ENCODE measurements around the gene SAYSD1.
"Not testable (repeated sequence)": the region's sequence is repeated elsewhere in the genome, so short reads cannot be mapped to it uniquely, and the experiment has no call there.

The SAYSD1 gene, protein sequence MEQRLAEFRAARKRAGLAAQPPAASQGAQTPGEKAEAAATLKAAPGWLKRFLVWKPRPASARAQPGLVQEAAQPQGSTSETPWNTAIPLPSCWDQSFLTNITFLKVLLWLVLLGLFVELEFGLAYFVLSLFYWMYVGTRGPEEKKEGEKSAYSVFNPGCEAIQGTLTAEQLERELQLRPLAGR

DNA sequence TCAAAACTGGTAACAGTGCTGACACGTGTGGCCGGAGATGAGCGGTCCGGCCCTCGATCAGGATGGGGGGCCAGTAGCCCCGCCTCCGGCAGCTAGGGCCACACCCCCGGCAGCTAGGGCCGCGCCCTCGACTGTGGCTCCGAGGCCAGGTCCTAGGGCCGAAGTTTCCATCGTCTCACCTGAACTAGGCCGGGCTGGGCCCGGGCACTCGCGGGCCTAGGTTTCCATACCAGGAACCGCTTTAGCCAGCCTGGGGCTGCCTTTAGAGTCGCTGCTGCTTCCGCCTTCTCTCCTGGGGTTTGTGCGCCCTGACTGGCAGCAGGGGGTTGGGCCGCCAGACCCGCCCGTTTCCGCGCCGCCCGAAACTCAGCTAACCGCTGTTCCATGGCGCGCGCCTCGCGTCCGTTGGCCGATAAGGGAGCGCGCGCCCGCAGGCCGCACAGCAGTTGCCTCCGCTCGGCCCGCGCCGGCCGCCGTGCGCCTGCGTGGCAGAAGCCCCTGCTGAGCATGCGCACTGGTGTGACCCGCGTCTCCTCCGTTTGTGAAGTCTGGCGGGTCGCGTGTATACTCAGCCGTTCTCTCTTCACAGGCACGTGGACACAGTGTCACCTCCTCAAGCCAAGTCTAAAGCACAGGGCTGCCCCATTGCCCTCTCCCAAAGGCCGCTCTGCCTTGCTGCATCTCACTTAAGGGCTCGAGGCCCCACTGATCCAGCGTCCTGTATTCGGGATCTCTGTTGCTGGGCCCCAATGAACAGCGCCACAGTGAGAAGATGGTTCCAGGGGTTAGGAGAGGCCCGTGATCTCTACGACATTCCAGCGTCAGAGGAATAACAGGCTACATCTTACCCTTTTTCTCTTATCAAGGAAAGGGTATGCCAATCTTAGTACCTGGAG lies at the start of gene SAYSD1:
TSS of gene SAYSD1 (minus strand) at position 483 of the 896 bp plus-strand sequence. CDS start at position 386, 97 bp downstream.
- peak; percentile 94 for DNase-seq
- H3K27ac Mint-ChIP-seq = peak within 1 kb of the TSS; percentile 98
- CTCF ChIA-PET = no interaction called here
- H3K36me3 Mint-ChIP-seq = peaks cover 16% of the 10 kb centered on the region
- no peaks in the 10 kb centered on the region for H3K27me3 Mint-ChIP-seq
- peaks cover 67% of the 10 kb centered on the region for H3K4me1 Mint-ChIP-seq
- H3K4me3 Mint-ChIP-seq = peak within 1 kb of the TSS; percentile 96
- no peaks in the 10 kb centered on the region for H3K9me3 Mint-ChIP-seq

DNA sequence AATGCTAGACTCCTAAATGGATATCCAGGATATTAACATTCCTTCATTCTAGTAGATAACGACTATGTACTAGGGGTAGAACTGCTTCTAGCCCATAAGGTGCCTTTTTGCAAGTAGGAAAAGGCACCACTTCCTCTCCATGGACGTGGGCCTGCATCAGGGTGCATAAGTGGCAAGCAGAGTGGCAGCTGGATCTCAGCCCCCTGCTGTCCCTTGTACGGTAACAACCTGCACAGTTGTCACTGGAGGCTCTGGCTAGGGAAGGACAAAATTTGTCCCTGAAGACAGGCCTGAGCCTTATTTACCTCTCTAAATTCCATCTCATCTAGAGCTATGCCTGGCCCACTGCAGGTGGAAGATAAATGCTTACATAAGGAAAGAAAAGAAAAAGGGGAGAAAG lies 42.5 kb upstream of the SAYSD1 start:
- CTCF ChIA-PET = interaction anchor here (1.4 to 2.0 kb wide), 4 partner anchors 69 to 285 kb away, joined by 4 to 6 read pairs (median 4); no protein-coding TSS in a partner anchor
- Mint-ChIP-seq H3K27ac (no peak overlapping the region), H3K4me1 (peaks cover 12% of the 10 kb centered on the region), H3K36me3 (no peaks in the 10 kb centered on the region), H3K9me3 (peaks cover 5% of the 10 kb centered on the region), H3K27me3 (no peaks in the 10 kb centered on the region), H3K4me3 (no peak overlapping the region)
- no peak for DNase-seq

DNA sequence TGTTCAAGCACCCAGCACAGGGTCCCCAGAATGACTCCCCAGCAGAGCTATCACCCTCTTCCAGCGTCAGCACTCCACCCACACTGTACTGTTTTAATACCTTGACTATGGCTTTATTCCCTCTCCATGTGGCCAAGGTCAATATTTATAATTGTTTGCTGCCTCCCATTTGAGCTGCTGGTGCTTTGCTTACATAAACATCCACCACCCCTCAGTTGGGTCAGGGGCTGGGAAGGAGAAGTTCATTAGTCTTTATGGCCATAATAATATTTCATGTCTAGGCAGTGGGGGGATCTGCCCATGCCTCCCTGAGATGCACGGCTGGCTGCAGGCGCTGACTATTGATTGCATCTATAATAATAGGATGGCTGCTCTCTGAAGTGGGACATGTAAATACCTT lies 41.8 kb upstream of the SAYSD1 start:
- Mint-ChIP-seq H3K9me3 (peaks cover 5% of the 10 kb centered on the region), H3K36me3 (no peaks in the 10 kb centered on the region), H3K27ac (no peak overlapping the region), H3K27me3 (no peaks in the 10 kb centered on the region), H3K4me3 (no peak overlapping the region), H3K4me1 (peaks cover 18% of the 10 kb centered on the region)
- no peak for DNase-seq
- CTCF ChIA-PET = interaction anchor here (1.4 to 2.0 kb wide), 4 partner anchors 69 to 284 kb away, joined by 4 to 6 read pairs (median 4); no protein-coding TSS in a partner anchor

DNA sequence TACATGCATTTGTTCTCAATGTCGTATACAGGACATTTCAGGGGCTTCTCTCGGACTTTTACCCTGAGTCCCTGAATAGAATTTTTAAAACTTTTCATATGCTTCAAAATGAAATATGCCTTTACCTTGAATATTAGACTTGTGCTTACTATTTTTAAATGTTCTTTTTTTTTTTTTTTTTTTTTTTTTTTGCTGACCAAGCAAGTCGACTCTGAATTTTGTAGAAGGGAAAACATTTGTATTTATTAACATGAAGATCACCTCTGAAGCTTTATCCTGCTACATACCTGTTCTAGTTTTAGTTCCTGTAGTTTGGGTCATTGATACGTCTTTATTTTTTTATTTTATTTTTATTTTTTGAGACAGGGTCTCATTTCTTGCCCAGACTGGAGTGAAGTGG lies 39.7 kb upstream of the SAYSD1 start:
- H3K36me3 Mint-ChIP-seq = no peaks in the 10 kb centered on the region
- no peak overlapping the region for H3K27ac Mint-ChIP-seq
- no peak for DNase-seq
- H3K4me3 Mint-ChIP-seq = no peak overlapping the region
- peaks cover 2% of the 10 kb centered on the region for H3K9me3 Mint-ChIP-seq
- H3K27me3 Mint-ChIP-seq = peaks cover 5% of the 10 kb centered on the region
- CTCF ChIA-PET = no interaction called here
- H3K4me1 Mint-ChIP-seq = peaks cover 18% of the 10 kb centered on the region

DNA sequence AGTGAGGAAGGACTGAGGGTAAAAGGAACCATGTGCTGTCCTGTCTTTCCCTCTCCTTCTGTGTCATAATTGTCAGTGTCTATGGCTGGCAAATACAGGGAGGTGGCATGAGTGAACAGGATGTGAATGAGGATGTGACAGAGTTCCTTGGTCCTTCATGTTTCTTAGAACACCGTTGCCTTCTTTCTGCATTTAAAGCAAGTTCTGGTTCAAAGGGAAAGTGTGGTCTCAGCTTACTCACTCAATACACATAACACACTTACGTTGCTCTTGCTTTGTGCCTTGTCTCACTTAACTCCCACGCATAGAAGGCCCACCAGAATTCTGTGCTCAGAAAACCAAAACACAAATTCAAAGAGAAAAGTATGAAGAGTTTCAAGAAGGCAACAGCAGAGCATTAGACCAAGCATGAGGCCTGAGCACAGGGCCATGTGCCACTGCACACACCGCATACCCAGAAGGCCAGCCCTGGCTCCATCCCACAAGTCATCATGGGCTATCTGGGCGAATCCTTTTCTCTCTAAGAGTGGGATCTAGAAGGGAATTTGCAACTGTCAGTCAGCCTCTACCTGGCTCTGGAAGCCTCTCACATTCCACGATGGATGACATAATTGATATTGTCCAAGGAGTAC lies 38.9 kb upstream of the SAYSD1 start:
- Mint-ChIP-seq H3K27ac (no peak overlapping the region), H3K9me3 (no peaks in the 10 kb centered on the region), H3K4me1 (peaks cover 18% of the 10 kb centered on the region), H3K27me3 (peaks cover 11% of the 10 kb centered on the region), H3K36me3 (no peaks in the 10 kb centered on the region), H3K4me3 (no peak overlapping the region)
- CTCF ChIA-PET = interaction anchor here (2.8 to 3.0 kb wide), 2 partner anchors 13 to 157 kb away, joined by 8 to 17 read pairs; no protein-coding TSS in a partner anchor
- DNase-seq = no peak

DNA sequence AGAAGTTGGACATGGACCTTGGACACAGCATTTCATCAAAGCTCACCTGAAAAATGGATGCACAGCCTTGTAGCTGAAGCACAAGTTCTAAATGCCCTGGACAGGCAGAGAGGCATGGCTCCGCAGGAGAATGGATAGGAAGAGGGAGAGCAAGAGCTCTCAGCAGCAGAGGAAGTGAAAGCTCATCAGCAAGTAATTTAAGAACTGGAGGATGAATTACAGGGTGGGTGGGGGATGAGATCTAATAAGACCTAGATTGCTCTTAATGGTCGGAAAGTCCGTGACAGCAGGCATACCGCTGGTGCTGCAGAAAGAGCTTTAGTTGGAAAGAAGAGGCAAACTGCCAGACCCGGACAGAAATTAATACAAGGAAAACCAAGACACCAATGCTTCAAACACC lies 37.3 kb upstream of the SAYSD1 start:
- Mint-ChIP-seq H3K9me3 (no peaks in the 10 kb centered on the region), H3K27ac (no peak overlapping the region), H3K4me1 (peaks cover 23% of the 10 kb centered on the region), H3K27me3 (peaks cover 20% of the 10 kb centered on the region), H3K4me3 (no peak overlapping the region), H3K36me3 (no peaks in the 10 kb centered on the region)
- DNase-seq = no peak
- CTCF ChIA-PET = interaction anchor here (1.0 to 3.0 kb wide), 7 partner anchors 14 to 156 kb away, joined by 3 to 17 read pairs (median 4); no protein-coding TSS in a partner anchor

DNA sequence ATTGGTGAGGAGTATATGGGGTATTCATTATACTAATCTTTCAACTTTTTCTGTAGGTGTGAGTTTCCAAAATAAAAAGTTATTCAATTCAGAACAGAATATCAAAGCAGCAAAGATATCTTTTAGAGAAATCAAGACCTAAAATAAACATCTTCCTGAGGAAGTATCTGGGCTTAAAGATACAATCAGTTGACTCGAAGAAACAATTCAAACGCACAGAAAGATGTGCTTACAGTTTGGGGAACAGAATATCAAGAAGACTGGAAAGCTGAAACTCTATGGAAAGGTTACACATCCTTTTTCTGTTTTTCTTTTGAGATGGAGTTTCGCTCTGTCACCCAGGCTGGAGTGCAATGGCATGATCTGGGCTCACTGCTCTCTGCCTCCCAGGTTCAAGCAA lies 36.2 kb upstream of the SAYSD1 start:
- Mint-ChIP-seq H3K9me3 (no peaks in the 10 kb centered on the region), H3K36me3 (no peaks in the 10 kb centered on the region), H3K4me1 (peaks cover 23% of the 10 kb centered on the region), H3K27me3 (peaks cover 25% of the 10 kb centered on the region), H3K27ac (no peak overlapping the region), H3K4me3 (no peak overlapping the region)
- no peak for DNase-seq
- CTCF ChIA-PET = interaction anchor here (1.9 to 3.0 kb wide), 4 partner anchors 15 to 155 kb away, joined by 4 to 17 read pairs (median 8); no protein-coding TSS in a partner anchor

DNA sequence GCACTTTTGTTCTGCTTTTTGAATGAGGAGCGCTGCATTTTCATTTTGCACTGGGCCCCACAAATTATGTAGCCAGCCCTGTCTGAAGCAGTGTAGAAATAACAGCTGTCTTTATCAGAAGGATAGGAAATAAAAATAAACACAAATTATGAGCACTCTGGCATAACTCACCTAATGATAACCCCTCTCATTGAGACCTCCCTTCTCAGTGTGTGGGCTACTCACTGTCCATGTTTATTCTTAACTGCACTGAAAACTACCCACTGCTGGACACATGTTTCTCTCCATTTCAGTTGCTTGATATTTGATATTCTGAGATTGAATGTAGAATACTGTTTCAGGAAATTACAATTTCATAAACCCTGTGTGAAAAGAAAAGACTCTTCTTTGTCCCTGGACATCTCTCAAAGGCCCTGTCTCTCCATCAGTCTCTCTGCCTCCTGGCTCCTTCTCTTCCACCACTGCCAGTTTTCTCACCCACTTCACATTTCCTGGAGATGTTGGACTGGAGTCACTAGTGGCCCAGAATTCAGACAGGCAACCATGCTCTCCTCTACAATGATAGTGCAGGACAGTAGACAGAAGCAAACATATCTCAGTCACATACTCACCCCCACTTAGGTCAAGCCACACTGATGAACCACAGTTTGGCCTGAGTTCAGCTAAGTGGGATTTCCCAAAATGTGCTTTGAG lies 29.6 kb upstream of the SAYSD1 start:
- no peaks in the 10 kb centered on the region for H3K9me3 Mint-ChIP-seq
- CTCF ChIA-PET = no interaction called here
- H3K4me3 Mint-ChIP-seq = no peak overlapping the region
- H3K36me3 Mint-ChIP-seq = no peaks in the 10 kb centered on the region
- H3K27me3 Mint-ChIP-seq = peaks cover 34% of the 10 kb centered on the region
- no peak overlapping the region for H3K27ac Mint-ChIP-seq
- H3K4me1 Mint-ChIP-seq = peaks cover 6% of the 10 kb centered on the region
- DNase-seq = no peak

DNA sequence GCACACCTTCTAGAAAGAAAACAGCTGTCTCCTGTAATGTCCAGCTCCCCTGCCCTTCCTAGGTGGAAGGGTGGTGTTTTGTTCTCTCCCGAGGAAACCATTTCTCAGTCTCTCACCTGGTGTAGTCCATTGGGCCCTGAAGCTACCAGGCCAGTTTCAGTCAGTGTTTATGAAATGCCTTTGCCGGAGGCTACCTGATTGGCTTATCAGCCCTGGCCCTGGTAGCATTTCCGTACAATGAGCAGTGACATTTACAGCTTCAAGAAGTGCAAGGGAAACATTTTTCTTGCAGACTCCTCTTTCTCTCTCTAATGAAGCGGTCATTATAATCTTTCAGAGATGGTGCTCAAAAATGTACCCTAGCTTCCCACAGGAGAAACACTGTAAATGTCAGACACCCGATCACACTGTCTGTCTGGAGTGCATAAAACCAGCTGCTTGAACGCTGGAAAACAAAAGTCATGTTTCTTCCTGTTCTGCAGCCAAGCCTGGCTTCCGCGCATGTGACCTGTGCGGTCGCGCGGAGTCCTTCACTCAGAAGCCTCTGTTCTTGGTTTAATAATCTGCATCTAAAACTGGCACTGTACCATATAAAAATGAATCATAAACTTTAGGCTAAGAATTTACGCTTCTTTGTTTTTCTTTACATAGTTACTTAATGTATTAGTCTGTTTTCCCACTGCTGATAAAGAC lies 28.4 kb upstream of the SAYSD1 start:
- no peak for DNase-seq
- Mint-ChIP-seq H3K9me3 (no peaks in the 10 kb centered on the region), H3K36me3 (no peaks in the 10 kb centered on the region), H3K27ac (no peak overlapping the region), H3K4me3 (no peak overlapping the region), H3K4me1 (peaks cover 6% of the 10 kb centered on the region), H3K27me3 (peaks cover 25% of the 10 kb centered on the region)
- CTCF ChIA-PET = no interaction called here

DNA sequence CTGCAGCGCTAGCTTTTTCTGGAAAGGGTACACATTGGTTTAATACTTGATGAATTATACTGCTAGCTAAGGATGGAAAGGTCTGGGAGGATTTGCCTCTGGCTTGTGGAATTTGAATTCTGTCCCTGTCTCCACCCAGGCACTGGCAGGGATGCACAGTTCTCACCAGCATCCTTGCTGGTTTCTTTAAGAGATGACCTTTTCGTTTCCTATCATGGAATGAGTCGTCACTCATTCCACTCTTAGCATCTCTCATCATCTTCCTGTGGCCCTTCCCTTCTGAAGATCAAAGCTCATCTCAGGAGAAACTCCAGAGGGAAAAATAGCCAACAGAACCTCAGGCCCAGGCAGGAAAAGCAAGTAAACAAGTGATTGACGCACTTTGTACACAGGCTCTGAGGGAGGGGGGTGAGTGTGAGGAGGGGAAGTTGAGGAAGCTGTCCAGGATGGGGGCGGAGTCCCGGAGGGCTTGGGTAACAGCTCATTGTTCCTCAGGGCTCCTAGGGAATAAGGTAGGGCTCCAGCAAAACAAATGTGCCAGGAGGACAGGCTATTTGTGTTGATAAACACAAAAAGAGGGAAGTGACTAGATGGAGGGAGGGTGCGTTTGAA lies 25.7 kb upstream of the SAYSD1 start:
- H3K27ac Mint-ChIP-seq = no peak overlapping the region
- H3K27me3 Mint-ChIP-seq = peaks cover 13% of the 10 kb centered on the region
- CTCF ChIA-PET = interaction anchor here (0.6 kb wide), 1 partner anchor 19 kb away, joined by 3 read pairs; no protein-coding TSS in a partner anchor
- no peaks in the 10 kb centered on the region for H3K36me3 Mint-ChIP-seq
- H3K4me1 Mint-ChIP-seq = no peaks in the 10 kb centered on the region
- H3K4me3 Mint-ChIP-seq = no peak overlapping the region
- no peak for DNase-seq
- peaks cover 1% of the 10 kb centered on the region for H3K9me3 Mint-ChIP-seq

DNA sequence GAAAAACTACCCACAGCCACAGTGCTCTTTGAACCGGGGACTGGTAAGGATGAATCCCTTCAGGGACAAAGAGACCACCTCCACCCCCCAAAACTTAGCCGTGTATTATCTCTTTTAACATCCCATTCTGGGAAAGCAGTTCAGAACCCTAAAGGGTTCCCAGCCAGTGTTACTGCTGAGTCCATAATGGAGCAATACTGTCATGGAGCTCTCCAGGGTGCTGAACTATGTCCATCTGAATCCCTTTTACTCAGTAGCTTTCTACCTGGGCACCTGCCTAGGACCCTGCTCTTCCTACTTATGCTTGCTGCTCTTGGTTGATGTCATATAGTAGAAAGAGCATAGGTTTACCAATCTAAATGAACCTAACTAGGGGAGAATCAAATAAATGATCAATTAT lies 22.3 kb upstream of the SAYSD1 start:
- no peaks in the 10 kb centered on the region for H3K36me3 Mint-ChIP-seq
- CTCF ChIA-PET = interaction anchor here (0.7 to 1.3 kb wide), 3 partner anchors 9 to 169 kb away, joined by 3 to 4 read pairs (median 3); no protein-coding TSS in a partner anchor
- no peak overlapping the region for H3K27ac Mint-ChIP-seq
- H3K4me1 Mint-ChIP-seq = no peaks in the 10 kb centered on the region
- no peak overlapping the region for H3K4me3 Mint-ChIP-seq
- peaks cover 9% of the 10 kb centered on the region for H3K27me3 Mint-ChIP-seq
- H3K9me3 Mint-ChIP-seq = peaks cover 1% of the 10 kb centered on the region
- DNase-seq = peak; percentile 75

DNA sequence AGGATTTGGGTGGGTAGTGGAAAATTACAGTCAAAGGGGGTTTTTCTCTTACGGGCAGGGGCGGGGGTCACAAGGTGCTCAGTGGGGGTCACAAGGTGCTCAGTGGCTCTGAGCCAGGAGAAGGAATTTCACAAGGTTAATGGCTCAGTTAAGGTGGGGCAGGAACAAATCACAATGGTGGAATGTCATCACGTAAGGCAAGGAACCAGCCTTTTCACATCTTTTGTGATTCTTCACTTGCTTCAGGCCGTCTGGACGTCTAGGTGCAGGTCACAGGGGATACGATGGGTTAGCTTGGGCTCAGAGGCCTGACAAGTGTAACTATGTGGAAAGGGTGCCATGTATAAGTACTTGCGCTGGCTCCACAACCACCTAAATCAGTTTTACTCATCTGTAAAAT lies 21.2 kb upstream of the SAYSD1 start:
- H3K4me3 Mint-ChIP-seq, H3K27ac Mint-ChIP-seq, H3K4me1 Mint-ChIP-seq, H3K36me3 Mint-ChIP-seq, H3K9me3 Mint-ChIP-seq, H3K27me3 Mint-ChIP-seq, DNase-seq: not testable (repeated sequence)
- CTCF ChIA-PET = interaction anchor here (0.6 kb wide), 1 partner anchor 74 kb away, joined by 3 read pairs; no protein-coding TSS in a partner anchor

DNA sequence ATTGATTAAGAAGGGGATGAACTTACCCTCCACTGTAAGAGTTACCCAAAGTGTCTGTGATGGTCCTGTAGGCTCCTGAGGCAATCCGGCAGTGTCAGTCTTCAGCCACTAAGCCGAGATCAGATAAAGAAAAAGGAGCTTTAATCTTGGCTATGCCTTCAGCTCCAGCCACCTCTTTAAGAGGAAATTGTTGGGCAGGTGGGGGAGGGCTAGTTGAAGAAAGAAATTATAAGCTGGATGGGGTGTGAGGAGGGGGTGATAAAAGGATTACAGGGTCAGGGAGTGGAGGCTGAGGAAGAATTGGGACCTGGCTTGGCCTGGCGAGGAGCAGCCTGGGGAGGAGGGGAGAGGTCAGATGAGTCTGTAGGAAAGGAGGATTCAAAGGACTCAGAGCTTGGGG lies 19.8 kb upstream of the SAYSD1 start:
- H3K27ac Mint-ChIP-seq, DNase-seq, H3K36me3 Mint-ChIP-seq, H3K9me3 Mint-ChIP-seq, CTCF ChIA-PET, H3K4me3 Mint-ChIP-seq, H3K4me1 Mint-ChIP-seq, H3K27me3 Mint-ChIP-seq: not testable (repeated sequence)
